ENCODE data around the gene NFIX. TPM values are rescaled to one million over a fixed set of nuclear protein-coding genes. Genes with fewer than 3 reads are reported as not detected.

The NFIX gene
- total and polyA plus RNA-seq, 2 of the 13 experiments (the other 11 are each of a cell fraction or from before 2014, with no cell fraction given), result 3.4 to 5.4 TPM

- TF ChIP-seq AGO1 (IDR thresholded peaks at IDR 0.05; ENCODE audit: low read depth, low read length, poor library complexity, severe bottlenecking), result no peak
- TF ChIP-seq ARID4A (CRISPR knock-in tag; IDR thresholded peaks at IDR 0.05; ENCODE audit: borderline replicate concordance), result peak; percentile 58
- no peak for TF ChIP-seq CENPX (CRISPR knock-in tag; IDR thresholded peaks at IDR 0.05)
- TF ChIP-seq MEIS1 (CRISPR knock-in tag; IDR thresholded peaks at IDR 0.05; ENCODE audit: borderline replicate concordance), result no peak
- TF ChIP-seq SNRNP70 (IDR thresholded peaks at IDR 0.05; ENCODE audit: low read depth, low read length), result no peak
- no peak for TF ChIP-seq RARG (CRISPR knock-in tag; IDR thresholded peaks at IDR 0.05; ENCODE audit: low read depth)
- TF ChIP-seq ZBTB49 (CRISPR knock-in tag; IDR thresholded peaks at IDR 0.05; ENCODE audit: borderline replicate concordance), result no peak
- TF ChIP-seq ZNF264 (CRISPR knock-in tag; IDR thresholded peaks at IDR 0.05), result peak; percentile 76; the same call in 1 of the 2 replicates
- TF ChIP-seq NCOR1 (IDR thresholded peaks at IDR 0.05; ENCODE audit: borderline replicate concordance, low read length), result no peak
- TF ChIP-seq, protein P1, sequence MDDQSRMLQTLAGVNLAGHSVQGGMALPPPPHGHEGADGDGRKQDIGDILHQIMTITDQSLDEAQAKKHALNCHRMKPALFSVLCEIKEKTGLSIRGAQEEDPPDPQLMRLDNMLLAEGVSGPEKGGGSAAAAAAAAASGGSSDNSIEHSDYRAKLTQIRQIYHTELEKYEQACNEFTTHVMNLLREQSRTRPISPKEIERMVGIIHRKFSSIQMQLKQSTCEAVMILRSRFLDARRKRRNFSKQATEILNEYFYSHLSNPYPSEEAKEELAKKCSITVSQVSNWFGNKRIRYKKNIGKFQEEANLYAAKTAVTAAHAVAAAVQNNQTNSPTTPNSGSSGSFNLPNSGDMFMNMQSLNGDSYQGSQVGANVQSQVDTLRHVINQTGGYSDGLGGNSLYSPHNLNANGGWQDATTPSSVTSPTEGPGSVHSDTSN (CRISPR knock-in tag; IDR thresholded peaks at IDR 0.05; ENCODE audit: borderline replicate concordance), result no peak
- no peak for TF ChIP-seq WIZ (CRISPR knock-in tag; IDR thresholded peaks at IDR 0.05)
- no peak for TF ChIP-seq HCFC1 (IDR thresholded peaks at IDR 0.05; ENCODE audit: low read depth, low read length)
- peak; percentile 67; the same call in 1 of the 2 replicates for TF ChIP-seq SMC3 (IDR thresholded peaks at IDR 0.05; ENCODE audit: low read length)
- TF ChIP-seq KLF6 (CRISPR knock-in tag; IDR thresholded peaks at IDR 0.05), result 0 out of 2 replicates have a peak, but pooled peaks have one; percentile 33
- TF ChIP-seq ZNF230 (CRISPR knock-in tag; IDR thresholded peaks at IDR 0.05), result no peak
- TF ChIP-seq TCF12 (IDR thresholded peaks at IDR 0.05), result no peak
- TF ChIP-seq TCF12 (CRISPR knock-in tag; IDR thresholded peaks at IDR 0.05), result no peak
- TF ChIP-seq TCF7 (IDR thresholded peaks at IDR 0.05; ENCODE audit: low read depth), result no peak
These were observed 66.0 kb downstream of the NFIX start (continued) for GRCh38 chr19:13060964-13061927.
